Stomach smooth muscle (tissue), 2 donors: Measurements from ENCODE around the gene S100PBP.
"Not testable (repeated sequence)": the region's sequence is repeated elsewhere in the genome, so short reads cannot be mapped to it uniquely, and the experiment has no call there.

Experiments
- H3K27ac ChIP-seq: one replicate; pipeline ENCODE4 v1.7.0; 2013; ENCODE audit warnings: mild to moderate bottlenecking, low read length, inconsistent platforms
- H3K27me3 ChIP-seq, 2 donors: one replicate each; pipeline ENCODE4 v1.7.0; 2013; ENCODE audit warnings: low read length in 2 of 2; ENCODE audit not compliant: insufficient read depth in 2 of 2, control insufficient read depth in 1 of 2
- H3K36me3 ChIP-seq, 2 donors: one replicate each; pipeline ENCODE4 v1.7.0; 2013; ENCODE audit warnings: low read length in 2 of 2; ENCODE audit not compliant: control insufficient read depth in 2 of 2, insufficient read depth in 2 of 2
- H3K4me1 ChIP-seq: one replicate; pipeline ENCODE4 v1.7.0; 2013; ENCODE audit warnings: low read length; ENCODE audit not compliant: control insufficient read depth, insufficient read depth
- H3K4me3 ChIP-seq, 2 donors: one replicate each; pipeline ENCODE4 v1.7.0; 2013; ENCODE audit warnings: low read length in 2 of 2
- H3K9ac ChIP-seq, 2 donors: one replicate each; pipeline ENCODE4 v1.7.0; 2013; ENCODE audit warnings: low read length in 2 of 2, mild to moderate bottlenecking in 1 of 2
- H3K9me3 ChIP-seq, 2 donors: one replicate each; pipeline ENCODE4 v1.7.0; 2013; ENCODE audit warnings: low read length in 2 of 2; ENCODE audit not compliant: control insufficient read depth in 2 of 2
- donor health status: healthy.
- donor health status: Pancreatic carcinoma.

Gene S100PBP

GRCh38 chr1:32786856-32787255 is 30.6 kb upstream of the S100PBP start:
- Histone ChIP-seq H3K36me3 (peaks cover 28 to 29% of the 10 kb centered on the region in 2 donors), H3K27me3 (no peaks in the 10 kb centered on the region), H3K27ac (no peak overlapping the region), H3K4me1 (no peaks in the 10 kb centered on the region), H3K4me3 (no peak overlapping the region), H3K9ac (no peak overlapping the region), H3K9me3 (no peaks in the 10 kb centered on the region)

GRCh38 chr1:32789356-32789755 is 28.1 kb upstream of the S100PBP start:
- peaks cover 21 to 23% of the 10 kb centered on the region in 2 donors for H3K36me3 ChIP-seq
- not testable (repeated sequence) for H3K27me3 ChIP-seq, H3K4me1 ChIP-seq, H3K9ac ChIP-seq, H3K27ac ChIP-seq, H3K4me3 ChIP-seq, H3K9me3 ChIP-seq

- H3K27ac ChIP-seq, result no peak overlapping the region
- H3K27me3 ChIP-seq, result no peaks in the 10 kb centered on the region
- no peaks in the 10 kb centered on the region for H3K4me1 ChIP-seq
- no peak overlapping the region for H3K9ac ChIP-seq
- H3K36me3 ChIP-seq, result peaks cover 11 to 13% of the 10 kb centered on the region in 2 donors
- H3K4me3 ChIP-seq, result no peak overlapping the region
- no peaks in the 10 kb centered on the region for H3K9me3 ChIP-seq
Observed at GRCh38 chr1:32791881-32792280, 25.6 kb upstream of the S100PBP start.

DNA sequence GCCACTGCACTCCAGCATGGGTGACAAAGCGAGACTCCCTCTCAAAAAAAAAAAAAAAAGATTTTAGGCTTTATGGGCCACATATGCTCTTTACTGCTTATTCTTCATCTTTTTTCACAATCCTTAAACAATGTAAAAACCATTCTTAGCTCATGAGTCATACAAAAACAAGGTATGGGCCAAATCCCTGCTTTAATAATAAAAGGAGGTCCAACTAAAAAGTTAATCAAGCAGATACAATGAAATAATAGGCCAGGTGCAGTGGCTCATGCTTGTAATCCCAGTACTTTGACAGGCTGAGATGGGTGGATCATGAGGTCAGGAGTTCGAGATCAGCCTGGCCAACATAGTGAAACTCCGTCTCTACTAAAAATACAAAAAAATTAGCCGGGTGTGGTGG is 21.7 kb upstream of the S100PBP start:
- not testable (repeated sequence) for H3K4me1 ChIP-seq, H3K9ac ChIP-seq, H3K4me3 ChIP-seq, H3K27me3 ChIP-seq, H3K9me3 ChIP-seq, H3K27ac ChIP-seq
- peaks cover 13 to 20% of the 10 kb centered on the region in 2 donors for H3K36me3 ChIP-seq

DNA sequence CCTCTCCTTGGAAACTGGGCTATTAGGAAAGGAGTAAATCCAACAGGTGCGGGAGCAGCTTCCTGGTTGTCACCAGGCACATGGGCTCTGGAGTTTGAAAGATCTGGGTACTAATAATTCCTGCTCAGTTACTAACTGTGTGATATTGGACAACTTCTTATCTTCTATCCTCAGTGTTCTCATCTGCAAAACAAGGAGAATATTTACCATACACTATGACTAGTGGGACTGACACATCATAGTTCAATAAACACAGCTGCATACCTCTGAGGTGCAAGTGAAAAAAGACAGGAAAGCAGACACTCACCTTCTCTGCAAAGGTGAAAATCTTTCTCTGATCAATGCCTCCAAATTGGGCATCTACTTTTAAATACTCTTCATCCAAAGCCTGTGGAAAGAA is 20.0 kb upstream of the S100PBP start:
- no peaks in the 10 kb centered on the region for H3K27me3 ChIP-seq
- H3K27ac ChIP-seq, result no peak overlapping the region
- no peaks in the 10 kb centered on the region for H3K9me3 ChIP-seq
- H3K36me3 ChIP-seq, result peaks cover 9 to 12% of the 10 kb centered on the region in 2 donors
- H3K4me3 ChIP-seq, result no peak overlapping the region
- no peaks in the 10 kb centered on the region for H3K4me1 ChIP-seq
- no peak overlapping the region for H3K9ac ChIP-seq

- H3K9ac ChIP-seq, result no peak overlapping the region
- H3K36me3 ChIP-seq, result peaks cover 9 to 12% of the 10 kb centered on the region in 2 donors
- H3K27ac ChIP-seq, result no peak overlapping the region
- no peak overlapping the region for H3K4me3 ChIP-seq
- H3K27me3 ChIP-seq, result no peaks in the 10 kb centered on the region
- no peaks in the 10 kb centered on the region for H3K4me1 ChIP-seq
- no peaks in the 10 kb centered on the region for H3K9me3 ChIP-seq
Observed at GRCh38 chr1:32798191-32798590, 19.3 kb upstream of the S100PBP start.

- H3K27ac ChIP-seq, result no peak overlapping the region
Observed at GRCh38 chr1:32798679-32799416, 18.6 kb upstream of the S100PBP start.

DNA sequence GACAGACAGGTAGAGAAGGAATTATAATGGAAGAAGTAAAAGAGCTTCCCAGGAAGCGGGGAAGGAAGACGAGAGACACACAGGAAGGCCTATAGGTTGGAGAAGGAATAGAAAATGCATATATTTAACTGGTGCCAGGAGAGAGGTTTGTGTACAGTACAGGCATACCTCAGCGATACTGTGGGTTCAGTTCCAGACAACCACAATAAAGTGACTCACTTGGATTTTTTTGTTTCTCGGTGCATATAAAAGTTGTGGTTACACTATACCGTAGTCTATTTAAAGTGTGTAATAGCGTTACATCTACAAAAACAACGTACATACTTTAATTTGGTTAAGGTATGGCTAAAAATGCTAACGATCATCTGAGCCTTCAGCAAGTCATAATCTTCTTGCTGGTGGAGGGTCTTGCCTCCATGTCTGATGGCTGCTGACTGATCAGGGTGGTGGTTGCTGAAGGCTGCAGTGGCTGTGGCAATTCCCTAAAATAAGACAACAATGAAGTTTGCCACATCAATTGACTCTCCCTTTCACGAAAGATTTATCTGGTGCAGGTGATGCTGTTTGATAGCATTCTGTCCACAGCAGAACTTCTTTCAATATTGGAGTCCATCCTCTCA is 16.2 kb upstream of the S100PBP start:
- Histone ChIP-seq H3K27me3 (no peaks in the 10 kb centered on the region), H3K36me3 (peaks cover 12 to 16% of the 10 kb centered on the region in 2 donors), H3K4me1 (no peaks in the 10 kb centered on the region), H3K9me3 (no peaks in the 10 kb centered on the region), H3K9ac (no peak overlapping the region), H3K27ac (no peak overlapping the region), H3K4me3 (no peak overlapping the region)

More at GRCh38 chr1:32798679-32799416, 18.6 kb upstream of the S100PBP start:
- Histone ChIP-seq H3K9me3 (no peaks in the 10 kb centered on the region), H3K4me3 (no peak overlapping the region), H3K4me1 (no peaks in the 10 kb centered on the region), H3K36me3 (peaks cover 9 to 12% of the 10 kb centered on the region in 2 donors), H3K27me3 (no peaks in the 10 kb centered on the region), H3K9ac (no peak overlapping the region)

DNA sequence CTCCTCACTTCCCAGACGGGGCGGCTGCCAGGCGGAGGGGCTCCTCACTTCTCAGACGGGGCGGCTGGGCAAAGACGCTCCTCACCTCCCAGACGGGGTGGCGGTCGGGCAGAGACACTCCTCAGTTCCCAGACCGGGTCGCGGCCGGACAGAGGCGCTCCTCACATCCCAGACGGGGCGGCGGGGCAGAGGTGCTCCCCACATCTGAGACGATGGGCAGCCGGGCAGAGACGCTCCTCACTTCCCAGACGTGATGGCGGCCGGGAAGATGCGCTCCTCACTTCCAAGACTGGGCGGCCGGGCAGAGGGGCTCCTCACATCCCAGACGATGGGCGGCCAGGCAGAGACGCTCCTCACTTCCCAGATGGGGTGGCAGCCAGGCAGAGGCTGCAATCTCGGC is 13.0 kb upstream of the S100PBP start:
- H3K36me3 ChIP-seq, result peaks cover 10 to 19% of the 10 kb centered on the region in 2 donors
- not testable (repeated sequence) for H3K9me3 ChIP-seq, H3K4me3 ChIP-seq, H3K4me1 ChIP-seq, H3K9ac ChIP-seq, H3K27ac ChIP-seq, H3K27me3 ChIP-seq

- no peaks in the 10 kb centered on the region for H3K4me1 ChIP-seq
- H3K27ac ChIP-seq, result no peak overlapping the region
- H3K9me3 ChIP-seq, result no peaks in the 10 kb centered on the region
- no peak overlapping the region for H3K4me3 ChIP-seq
- H3K9ac ChIP-seq, result no peak overlapping the region
- no peaks in the 10 kb centered on the region for H3K27me3 ChIP-seq
- peaks cover 24 to 32% of the 10 kb centered on the region in 2 donors for H3K36me3 ChIP-seq
Observed at GRCh38 chr1:32806290-32806689, 11.2 kb upstream of the S100PBP start.

DNA sequence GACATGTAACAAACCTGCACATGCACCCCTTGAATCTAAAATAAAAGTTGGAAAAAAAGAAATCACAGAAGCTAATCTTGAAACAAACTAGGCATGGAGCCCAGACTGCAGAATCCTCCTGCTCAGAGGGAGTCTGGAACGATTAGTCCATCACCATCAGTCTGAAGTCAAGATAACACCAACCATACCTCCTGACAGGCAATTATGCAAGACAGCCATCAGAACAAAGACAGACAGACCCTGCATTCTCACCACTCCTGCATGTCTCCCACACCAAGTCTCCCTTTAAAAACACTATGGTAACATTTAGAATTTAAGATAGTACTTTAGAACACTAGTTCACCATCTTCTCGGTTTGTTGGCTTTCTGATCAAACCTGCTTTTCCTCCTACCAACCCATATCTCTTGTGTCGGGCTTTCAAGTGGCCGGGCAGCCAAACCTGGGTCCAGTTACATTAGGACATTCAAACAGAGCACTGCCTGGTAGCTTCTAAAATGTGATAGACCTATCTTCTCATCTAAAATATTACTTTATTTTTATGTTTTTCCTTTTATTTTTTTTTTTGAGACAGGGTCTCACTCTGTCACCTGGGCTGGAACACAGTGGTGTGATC is 10.4 kb upstream of the S100PBP start:
- Histone ChIP-seq H3K4me3 (no peak overlapping the region), H3K9me3 (no peaks in the 10 kb centered on the region), H3K4me1 (no peaks in the 10 kb centered on the region), H3K9ac (no peak overlapping the region), H3K27ac (no peak overlapping the region), H3K27me3 (no peaks in the 10 kb centered on the region), H3K36me3 (peaks cover 21 to 29% of the 10 kb centered on the region in 2 donors)
